IgD-negative memory B cell (primary cell): Measurements from ENCODE around the gene CBFA2T3. TPM values are rescaled to one million over a fixed set of nuclear protein-coding genes. Genes with fewer than 3 reads are reported as not detected.

Experiments
- H3K27ac Mint-ChIP-seq, 3 donors: one replicate each; pipeline ENCODE4 v1.8.0; 2020 to 2022; ENCODE audit warnings: mild to moderate bottlenecking in 3 of 3, mixed read lengths in 3 of 3, moderate library complexity in 1 of 3
- H3K27me3 Mint-ChIP-seq: one replicate; pipeline ENCODE4 v1.8.0; 2021; ENCODE audit warnings: mixed read lengths
- H3K36me3 Mint-ChIP-seq: one replicate; pipeline ENCODE4 v1.8.0; 2020; ENCODE audit warnings: mild to moderate bottlenecking, mixed read lengths
- H3K4me1 Mint-ChIP-seq, 3 donors: one replicate each; pipeline ENCODE4 v1.8.0; 2020 to 2022; ENCODE audit warnings: mixed read lengths in 3 of 3, mild to moderate bottlenecking in 1 of 3
- H3K4me3 Mint-ChIP-seq, 4 donors: one replicate each; pipeline ENCODE4 v1.8.0; 2020 to 2022; ENCODE audit warnings: mild to moderate bottlenecking in 4 of 4, mixed read lengths in 4 of 4, moderate library complexity in 3 of 4
- H3K9me3 Mint-ChIP-seq, 3 donors: one replicate each; pipeline ENCODE4 v1.8.0; 2020 to 2021; ENCODE audit warnings: mixed read lengths in 3 of 3, mild to moderate bottlenecking in 1 of 3
- polyA plus RNA-seq: library from polyadenylated mRNA; unstranded; fragments of 300-500 nt; fragmentation: Illumina TruSeq; gene quantifications from one replicate; pipeline ENCODE4 v1.2.3, GENCODE V29; 2021

The CBFA2T3 gene
- polyA plus RNA-seq, 1 donor from 2014 or later, result 38.8 TPM

- Mint-ChIP-seq H3K4me1 (no peaks in the 10 kb centered on the region), H3K9me3 (no peaks in the 10 kb centered on the region)
Measured at GRCh38 chr16:88835818-88836217, 141.2 kb downstream of the CBFA2T3 start.

GRCh38 chr16:88835383-88835782 is 141.6 kb downstream of the CBFA2T3 start:
- Mint-ChIP-seq H3K27ac (no peak overlapping the region), H3K27me3 (peaks cover 2% of the 10 kb centered on the region), H3K36me3 (peaks cover 6% of the 10 kb centered on the region), H3K9me3 (no peaks in the 10 kb centered on the region), H3K4me1 (no peaks in the 10 kb centered on the region), H3K4me3 (no peak overlapping the region)

More at GRCh38 chr16:88835818-88836217, 141.2 kb downstream of the CBFA2T3 start:
- H3K27me3 Mint-ChIP-seq, result peaks cover 2% of the 10 kb centered on the region
- H3K36me3 Mint-ChIP-seq, result peaks cover 6% of the 10 kb centered on the region
- no peak overlapping the region for H3K4me3 Mint-ChIP-seq
- no peak overlapping the region for H3K27ac Mint-ChIP-seq

- no peaks in the 10 kb centered on the region for H3K4me1 Mint-ChIP-seq
- H3K9me3 Mint-ChIP-seq, result no peaks in the 10 kb centered on the region
- no peak overlapping the region for H3K4me3 Mint-ChIP-seq
- H3K36me3 Mint-ChIP-seq, result peaks cover 1% of the 10 kb centered on the region
- no peak overlapping the region for H3K27ac Mint-ChIP-seq
- H3K27me3 Mint-ChIP-seq, result peaks cover 2% of the 10 kb centered on the region
Measured at GRCh38 chr16:88834670-88835069, 142.3 kb downstream of the CBFA2T3 start.

GRCh38 chr16:88833086-88833485 is 143.9 kb downstream of the CBFA2T3 start:
- no peaks in the 10 kb centered on the region for H3K36me3 Mint-ChIP-seq
- H3K27ac Mint-ChIP-seq, result no peak overlapping the region
- H3K9me3 Mint-ChIP-seq, result no peaks in the 10 kb centered on the region
- no peaks in the 10 kb centered on the region for H3K4me1 Mint-ChIP-seq
- peaks cover 2% of the 10 kb centered on the region for H3K27me3 Mint-ChIP-seq
- no peak overlapping the region for H3K4me3 Mint-ChIP-seq

- Mint-ChIP-seq H3K9me3 (no peaks in the 10 kb centered on the region), H3K27me3 (peaks cover 2% of the 10 kb centered on the region), H3K36me3 (no peaks in the 10 kb centered on the region), H3K4me3 (no peak overlapping the region), H3K4me1 (no peaks in the 10 kb centered on the region), H3K27ac (no peak overlapping the region)
Measured at GRCh38 chr16:88831838-88832237, 145.2 kb downstream of the CBFA2T3 start.

- no peak overlapping the region for H3K4me3 Mint-ChIP-seq
- no peaks in the 10 kb centered on the region for H3K4me1 Mint-ChIP-seq
- no peaks in the 10 kb centered on the region for H3K36me3 Mint-ChIP-seq
- H3K27me3 Mint-ChIP-seq, result peaks cover 2% of the 10 kb centered on the region
- peak overlapping the region in 1 of 3 donors; percentile 77 for H3K27ac Mint-ChIP-seq
- H3K9me3 Mint-ChIP-seq, result no peaks in the 10 kb centered on the region
Measured at GRCh38 chr16:88830783-88831182, 146.2 kb downstream of the CBFA2T3 start.

- no peaks in the 10 kb centered on the region for H3K27me3 Mint-ChIP-seq
- H3K4me1 Mint-ChIP-seq, result no peaks in the 10 kb centered on the region
- no peaks in the 10 kb centered on the region for H3K9me3 Mint-ChIP-seq
- H3K4me3 Mint-ChIP-seq, result no peak overlapping the region
- H3K27ac Mint-ChIP-seq, result peak overlapping the region in 1 of 3 donors; percentile 77
- H3K36me3 Mint-ChIP-seq, result no peaks in the 10 kb centered on the region
Measured at GRCh38 chr16:88830258-88830657, 146.7 kb downstream of the CBFA2T3 start.

- Mint-ChIP-seq H3K27ac (no peak overlapping the region), H3K4me3 (no peak overlapping the region), H3K4me1 (no peaks in the 10 kb centered on the region), H3K9me3 (no peaks in the 10 kb centered on the region), H3K36me3 (no peaks in the 10 kb centered on the region), H3K27me3 (no peaks in the 10 kb centered on the region)
Measured at GRCh38 chr16:88828711-88829110, 148.3 kb downstream of the CBFA2T3 start.

- no peaks in the 10 kb centered on the region for H3K4me1 Mint-ChIP-seq
- H3K36me3 Mint-ChIP-seq, result no peaks in the 10 kb centered on the region
- no peak overlapping the region for H3K27ac Mint-ChIP-seq
- no peaks in the 10 kb centered on the region for H3K9me3 Mint-ChIP-seq
- H3K27me3 Mint-ChIP-seq, result no peaks in the 10 kb centered on the region
- no peak overlapping the region for H3K4me3 Mint-ChIP-seq
Measured at GRCh38 chr16:88827727-88828126, 149.3 kb downstream of the CBFA2T3 start.

GRCh38 chr16:88826070-88826840 is 150.8 kb downstream of the CBFA2T3 start:
- Mint-ChIP-seq H3K27me3 (no peaks in the 10 kb centered on the region), H3K27ac (no peak overlapping the region), H3K9me3 (no peaks in the 10 kb centered on the region), H3K4me3 (no peak overlapping the region), H3K36me3 (no peaks in the 10 kb centered on the region), H3K4me1 (no peaks in the 10 kb centered on the region)

- Mint-ChIP-seq H3K27me3 (no peaks in the 10 kb centered on the region), H3K27ac (no peak overlapping the region), H3K36me3 (no peaks in the 10 kb centered on the region), H3K4me1 (no peaks in the 10 kb centered on the region), H3K4me3 (no peak overlapping the region), H3K9me3 (no peaks in the 10 kb centered on the region)
Measured at GRCh38 chr16:88825146-88825545, 151.9 kb downstream of the CBFA2T3 start.

Other genes starting within 250 kb of the CBFA2T3 start
- 33.4 TPM for gene PIEZO1, start 192.0 kb downstream of the CBFA2T3 start, polyA plus RNA-seq
- gene CDT1, start 173.4 kb downstream of the CBFA2T3 start, polyA plus RNA-seq, result 0.20 TPM
- gene APRT, start 165.3 kb downstream of the CBFA2T3 start, polyA plus RNA-seq, result 416 TPM
- 8.4 TPM for gene GALNS, start 120.3 kb downstream of the CBFA2T3 start, polyA plus RNA-seq
- 86.1 TPM for gene TRAPPC2L, start 120.1 kb downstream of the CBFA2T3 start, polyA plus RNA-seq
- not detected for gene PABPN1L, start 110.5 kb downstream of the CBFA2T3 start, polyA plus RNA-seq
- gene ACSF3, start 116.6 kb upstream of the CBFA2T3 start, polyA plus RNA-seq, result 53.9 TPM
- not detected for gene CDH15, start 194.5 kb upstream of the CBFA2T3 start, polyA plus RNA-seq
- not detected for gene SLC22A31, start 223.3 kb upstream of the CBFA2T3 start, polyA plus RNA-seq
- gene ZNF778, start 240.5 kb upstream of the CBFA2T3 start, polyA plus RNA-seq, result 1.3 TPM